Measurements from ENCODE around the gene THOC7.

DNA sequence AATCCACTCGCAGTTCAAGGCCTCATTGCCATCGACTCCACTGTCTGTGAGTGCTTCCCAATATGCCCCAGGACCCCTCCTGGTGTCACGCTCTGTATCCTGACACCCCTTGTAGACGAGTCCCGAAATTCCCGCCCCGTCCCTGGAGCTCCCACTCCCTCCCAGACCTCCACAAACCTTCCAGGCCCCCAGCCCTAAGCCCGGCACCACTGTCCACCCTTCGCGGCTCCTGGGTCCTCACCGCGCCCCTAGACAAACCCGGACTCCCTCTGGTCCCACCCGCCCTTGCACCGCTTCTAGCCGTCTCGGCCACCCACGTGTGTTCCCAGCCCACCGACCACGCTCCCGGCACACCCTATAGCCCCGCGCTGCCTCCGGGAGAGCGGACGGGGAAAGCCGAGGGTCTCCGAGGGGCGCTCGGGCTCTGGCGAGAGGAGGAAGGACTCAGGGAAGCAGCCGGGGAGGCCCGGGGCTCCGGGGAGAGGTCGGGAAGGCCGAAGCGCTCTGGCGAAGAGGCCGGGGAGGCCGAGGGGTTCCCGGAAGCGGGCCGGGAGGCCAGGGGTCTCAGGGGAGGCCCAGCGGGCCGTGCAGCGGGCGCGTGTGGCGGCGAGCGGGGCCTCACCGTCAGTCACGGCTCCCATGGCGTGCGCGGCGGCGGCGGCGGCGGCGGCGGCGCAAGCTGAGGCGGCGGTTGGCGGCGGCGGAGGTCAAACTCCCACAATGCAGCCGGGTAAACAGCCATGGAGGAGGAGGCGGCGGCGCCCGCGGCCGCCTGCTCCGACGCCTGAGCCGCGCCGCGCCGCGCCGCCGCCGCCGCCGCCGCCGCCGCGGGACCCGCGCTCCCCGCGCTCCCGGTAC lies at the start of gene THOC7, which contains the start of gene ATXN7:
- TF ChIP-seq, protein P1, sequence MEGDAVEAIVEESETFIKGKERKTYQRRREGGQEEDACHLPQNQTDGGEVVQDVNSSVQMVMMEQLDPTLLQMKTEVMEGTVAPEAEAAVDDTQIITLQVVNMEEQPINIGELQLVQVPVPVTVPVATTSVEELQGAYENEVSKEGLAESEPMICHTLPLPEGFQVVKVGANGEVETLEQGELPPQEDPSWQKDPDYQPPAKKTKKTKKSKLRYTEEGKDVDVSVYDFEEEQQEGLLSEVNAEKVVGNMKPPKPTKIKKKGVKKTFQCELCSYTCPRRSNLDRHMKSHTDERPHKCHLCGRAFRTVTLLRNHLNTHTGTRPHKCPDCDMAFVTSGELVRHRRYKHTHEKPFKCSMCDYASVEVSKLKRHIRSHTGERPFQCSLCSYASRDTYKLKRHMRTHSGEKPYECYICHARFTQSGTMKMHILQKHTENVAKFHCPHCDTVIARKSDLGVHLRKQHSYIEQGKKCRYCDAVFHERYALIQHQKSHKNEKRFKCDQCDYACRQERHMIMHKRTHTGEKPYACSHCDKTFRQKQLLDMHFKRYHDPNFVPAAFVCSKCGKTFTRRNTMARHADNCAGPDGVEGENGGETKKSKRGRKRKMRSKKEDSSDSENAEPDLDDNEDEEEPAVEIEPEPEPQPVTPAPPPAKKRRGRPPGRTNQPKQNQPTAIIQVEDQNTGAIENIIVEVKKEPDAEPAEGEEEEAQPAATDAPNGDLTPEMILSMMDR (IDR thresholded peaks at IDR 0.05), result no peak
- TF ChIP-seq POLR2A (IDR thresholded peaks at IDR 0.05), result no peak
- no peak for TF ChIP-seq EP300 (IDR thresholded peaks at IDR 0.05)
